ENCODE data around the gene MICU1. TPM values are rescaled to one million over a fixed set of nuclear protein-coding genes. Genes with fewer than 3 reads are reported as not detected.
"Not testable (repeated sequence)": the region's sequence is repeated elsewhere in the genome, so short reads cannot be mapped to it uniquely, and the experiment has no call there.

MICU1 gene
- total RNA-seq, 2 donors from 2014 or later = 19.1 to 19.9 TPM

DNA sequence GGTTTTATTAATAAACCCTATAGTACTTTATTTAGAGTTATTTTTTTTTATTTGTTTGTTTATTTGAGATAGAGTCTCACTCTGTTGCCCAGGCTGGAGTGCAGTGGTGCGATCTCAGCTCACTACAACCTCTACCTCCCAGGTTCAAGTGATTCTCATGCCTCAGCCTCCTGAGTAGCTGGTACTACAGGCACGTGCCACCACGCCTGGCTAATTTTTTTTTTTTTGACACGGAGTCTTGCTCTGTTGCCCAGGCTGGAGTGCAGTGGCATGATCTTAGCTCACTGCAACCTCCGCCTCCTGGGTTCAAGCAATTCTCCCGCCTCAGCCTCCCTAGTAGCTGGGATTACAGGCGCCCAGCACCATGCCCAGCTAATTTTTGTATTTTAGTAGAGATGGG is 279.8 kb downstream of the MICU1 start:
- not testable (repeated sequence) for H3K27me3 Mint-ChIP-seq; DNase-seq; ATAC-seq; H3K27ac Mint-ChIP-seq; H3K36me3 Mint-ChIP-seq (ENCODE audit: low read depth); H3K9me3 ChIP-seq (ENCODE audit: control insufficient read depth, low read length, poor library complexity, severe bottlenecking); H3K4me3 Mint-ChIP-seq
- peaks cover 18% of the 10 kb centered on the region for H3K4me1 Mint-ChIP-seq

DNA sequence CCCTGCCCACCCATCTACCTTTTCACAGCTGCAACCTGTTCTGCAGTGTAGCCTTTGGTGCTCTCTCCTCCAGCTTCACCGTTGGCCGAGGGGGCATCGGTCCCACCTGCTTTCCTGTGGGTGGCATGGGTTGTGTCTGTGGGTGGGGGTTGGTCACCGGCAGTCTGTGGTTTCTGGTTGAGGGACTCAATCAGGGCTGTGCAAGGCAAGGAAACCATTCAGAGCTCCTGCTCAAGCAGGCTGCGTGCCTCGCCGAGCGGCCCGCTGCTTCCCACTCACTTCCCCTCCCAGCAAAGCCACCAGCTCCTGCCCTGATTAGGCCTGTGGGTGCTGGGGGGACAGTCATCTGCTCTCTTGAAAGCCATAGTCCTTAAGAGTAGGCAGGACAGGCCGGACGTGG is 280.9 kb downstream of the MICU1 start:
- H3K27ac Mint-ChIP-seq = peak overlapping the region; percentile 45
- H3K36me3 Mint-ChIP-seq (ENCODE audit: low read depth) = no peaks in the 10 kb centered on the region

DNA sequence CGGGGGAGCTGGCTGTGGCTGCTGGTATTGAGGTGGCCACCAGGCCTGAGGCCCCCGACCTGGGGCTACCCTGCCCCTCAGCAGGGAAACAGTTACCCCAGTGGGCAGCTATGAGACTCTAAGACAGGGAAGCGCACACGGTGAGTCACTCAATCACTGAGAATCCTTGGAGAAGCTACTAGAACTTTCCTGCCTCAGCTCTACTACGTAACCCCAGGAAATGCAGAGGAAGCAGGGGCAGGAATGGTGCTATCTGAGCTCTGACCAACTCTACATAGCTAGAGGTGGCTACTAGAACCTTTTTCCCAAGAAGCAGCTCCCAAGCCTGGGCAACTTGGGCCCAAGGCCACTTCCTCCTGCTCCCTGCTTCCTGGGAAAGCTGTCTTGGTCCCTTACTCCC is 283.0 kb downstream of the MICU1 start:
- Mint-ChIP-seq H3K27me3 (no peaks in the 10 kb centered on the region), H3K4me3 (no peak overlapping the region), H3K27ac (peak overlapping the region; percentile 60)

More for the DNA sequence above, 280.9 kb downstream of the MICU1 start:
- no peaks in the 10 kb centered on the region for H3K27me3 Mint-ChIP-seq
- H3K4me3 Mint-ChIP-seq = no peak overlapping the region
- no peak for DNase-seq
- H3K9me3 ChIP-seq (ENCODE audit: control insufficient read depth, low read length, poor library complexity, severe bottlenecking) = no peaks in the 10 kb centered on the region
- peak; percentile 25 for ATAC-seq
- H3K4me1 Mint-ChIP-seq = peaks cover 16% of the 10 kb centered on the region

DNA sequence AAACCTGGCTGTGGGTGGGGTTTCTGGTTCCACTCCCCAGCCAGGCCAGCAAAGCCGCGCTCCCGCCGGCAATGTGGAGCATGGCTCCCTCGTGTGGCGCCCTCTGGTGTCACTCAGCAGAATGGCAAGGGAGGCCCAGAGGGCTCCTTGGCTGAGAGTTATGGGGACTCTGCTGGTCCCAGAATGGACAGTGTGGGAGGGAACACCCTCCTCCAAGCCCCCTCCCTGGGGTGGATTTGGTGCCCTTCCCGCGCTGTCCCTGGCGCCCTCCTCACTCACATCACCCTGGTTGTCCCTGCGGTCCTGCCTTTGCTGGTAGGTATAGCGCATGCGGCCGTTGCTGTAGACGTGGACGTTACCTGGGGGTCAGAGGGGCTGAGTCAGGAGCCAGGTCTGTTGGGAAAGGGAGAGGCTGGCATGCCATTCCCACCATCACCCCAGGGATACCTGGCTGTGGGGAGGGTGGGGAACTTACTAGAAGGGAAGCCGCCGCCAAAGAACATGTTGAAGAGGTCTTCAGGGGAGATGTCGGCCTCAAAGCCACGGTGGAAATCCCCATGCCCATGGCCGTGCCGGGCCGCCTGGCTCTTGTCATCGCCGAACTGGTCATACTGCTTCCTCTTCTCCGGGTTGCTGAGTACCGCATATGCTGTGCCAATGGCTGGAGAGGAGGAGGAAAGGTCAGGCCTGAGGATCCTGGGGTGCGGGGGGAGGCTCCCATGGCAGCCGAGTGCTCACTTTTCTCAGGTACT is 285.2 kb downstream of the MICU1 start:
- peak; percentile 69 for ATAC-seq
- peak; percentile 61 to 81 (median 69) for DNase-seq
- Mint-ChIP-seq H3K27me3 (no peaks in the 10 kb centered on the region), H3K4me3 (no peak overlapping the region), H3K27ac (peak overlapping the region; percentile 74), H3K4me1 (peaks cover 19% of the 10 kb centered on the region), H3K36me3 (ENCODE audit: low read depth) (peaks cover 2% of the 10 kb centered on the region)
- no peaks in the 10 kb centered on the region for H3K9me3 ChIP-seq (ENCODE audit: control insufficient read depth, low read length, poor library complexity, severe bottlenecking)

More for the DNA sequence above, 283.0 kb downstream of the MICU1 start:
- ATAC-seq (no peak), DNase-seq (no peak)
- peaks cover 5% of the 10 kb centered on the region for H3K4me1 Mint-ChIP-seq
- no peaks in the 10 kb centered on the region for H3K36me3 Mint-ChIP-seq (ENCODE audit: low read depth)
- H3K9me3 ChIP-seq (ENCODE audit: control insufficient read depth, low read length, poor library complexity, severe bottlenecking) = no peaks in the 10 kb centered on the region

DNA sequence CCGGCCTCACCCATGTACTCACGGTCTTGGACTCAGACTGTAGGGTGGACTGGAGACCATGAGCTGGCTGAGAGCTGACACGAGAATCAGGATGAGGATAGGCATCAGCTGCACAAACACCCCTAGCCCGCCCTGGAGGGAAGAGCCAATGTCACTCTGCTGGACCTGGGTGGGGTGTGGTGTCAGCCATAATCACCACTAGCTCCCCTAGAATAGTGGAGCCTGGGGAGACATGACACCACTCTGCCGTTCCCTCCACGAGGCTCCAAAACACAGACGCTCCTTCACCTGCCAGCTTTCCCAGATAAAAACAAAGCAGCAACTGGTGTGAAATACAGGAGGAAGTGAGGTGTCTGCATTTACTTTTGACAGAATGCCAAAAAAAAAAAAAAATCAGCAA is 287.7 kb downstream of the MICU1 start:
- Mint-ChIP-seq H3K36me3 (ENCODE audit: low read depth) (peaks cover 2% of the 10 kb centered on the region), H3K27ac (peak overlapping the region; percentile 86), H3K27me3 (no peaks in the 10 kb centered on the region), H3K4me3 (no peak overlapping the region), H3K4me1 (peaks cover 36% of the 10 kb centered on the region)
- no peaks in the 10 kb centered on the region for H3K9me3 ChIP-seq (ENCODE audit: control insufficient read depth, low read length, poor library complexity, severe bottlenecking)
- no peak for ATAC-seq
- DNase-seq = no peak

DNA sequence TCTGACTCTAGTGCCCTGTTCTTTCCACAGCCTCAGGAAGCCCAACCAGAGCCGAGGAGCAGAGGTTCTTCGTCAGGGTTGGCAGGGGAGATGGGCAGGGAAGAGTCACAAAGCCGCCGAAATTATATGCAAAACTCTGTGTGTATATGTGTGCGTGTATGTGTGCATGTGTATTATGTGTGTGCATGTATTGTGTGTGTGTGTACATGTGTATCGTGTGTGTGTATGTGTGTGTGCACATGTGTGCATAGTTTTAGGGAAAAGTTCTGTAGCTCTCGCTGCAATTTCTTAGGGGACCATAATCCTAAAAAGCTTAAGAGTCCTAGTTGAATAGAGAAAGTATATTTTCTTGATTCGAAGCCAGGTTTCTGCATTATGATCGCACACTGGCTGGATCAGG is 288.2 kb downstream of the MICU1 start:
- H3K9me3 ChIP-seq (ENCODE audit: control insufficient read depth, low read length, poor library complexity, severe bottlenecking) = no peaks in the 10 kb centered on the region
- DNase-seq (no peak), ATAC-seq (no peak)
- H3K4me3 Mint-ChIP-seq = no peak overlapping the region
- H3K36me3 Mint-ChIP-seq (ENCODE audit: low read depth) = peaks cover 2% of the 10 kb centered on the region
- H3K27me3 Mint-ChIP-seq = no peaks in the 10 kb centered on the region
- H3K27ac Mint-ChIP-seq = peak overlapping the region; percentile 86
- peaks cover 36% of the 10 kb centered on the region for H3K4me1 Mint-ChIP-seq

DNA sequence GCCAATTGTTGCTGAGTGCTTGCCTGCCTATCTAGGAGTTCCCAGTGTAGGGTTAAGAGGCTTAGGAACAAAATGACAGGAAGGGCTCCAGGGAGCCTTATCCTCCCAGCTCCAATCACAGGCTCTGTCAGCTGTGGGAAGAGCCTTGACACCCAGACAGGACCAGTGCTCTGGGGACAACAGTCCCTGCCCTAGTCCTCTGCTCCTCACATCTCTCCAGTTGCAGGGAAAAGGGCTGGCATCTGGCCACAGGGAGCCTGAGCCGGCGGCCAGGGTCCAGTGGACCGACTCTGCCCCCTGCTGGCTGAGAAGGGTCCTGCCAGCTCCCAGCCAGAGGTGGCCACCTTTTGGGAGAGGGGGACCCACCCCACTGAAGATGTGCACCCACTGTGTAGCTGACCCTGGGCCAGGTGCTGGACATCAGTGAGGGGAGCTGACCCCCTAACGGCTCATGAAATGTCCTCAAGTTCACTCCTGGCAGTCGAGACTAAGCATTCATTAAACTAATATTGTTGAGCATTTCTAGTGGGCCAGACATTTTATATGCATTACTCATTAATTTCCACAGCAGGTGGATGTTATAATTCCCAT is 288.7 kb downstream of the MICU1 start:
- DNase-seq (peak; percentile 53 to 67 (median 62)), ATAC-seq (no peak)
- Mint-ChIP-seq H3K4me3 (peak overlapping the region; percentile 31), H3K27ac (peak overlapping the region; percentile 97), H3K4me1 (peaks cover 36% of the 10 kb centered on the region), H3K36me3 (ENCODE audit: low read depth) (peaks cover 2% of the 10 kb centered on the region), H3K27me3 (no peaks in the 10 kb centered on the region)
- no peaks in the 10 kb centered on the region for H3K9me3 ChIP-seq (ENCODE audit: control insufficient read depth, low read length, poor library complexity, severe bottlenecking)

DNA sequence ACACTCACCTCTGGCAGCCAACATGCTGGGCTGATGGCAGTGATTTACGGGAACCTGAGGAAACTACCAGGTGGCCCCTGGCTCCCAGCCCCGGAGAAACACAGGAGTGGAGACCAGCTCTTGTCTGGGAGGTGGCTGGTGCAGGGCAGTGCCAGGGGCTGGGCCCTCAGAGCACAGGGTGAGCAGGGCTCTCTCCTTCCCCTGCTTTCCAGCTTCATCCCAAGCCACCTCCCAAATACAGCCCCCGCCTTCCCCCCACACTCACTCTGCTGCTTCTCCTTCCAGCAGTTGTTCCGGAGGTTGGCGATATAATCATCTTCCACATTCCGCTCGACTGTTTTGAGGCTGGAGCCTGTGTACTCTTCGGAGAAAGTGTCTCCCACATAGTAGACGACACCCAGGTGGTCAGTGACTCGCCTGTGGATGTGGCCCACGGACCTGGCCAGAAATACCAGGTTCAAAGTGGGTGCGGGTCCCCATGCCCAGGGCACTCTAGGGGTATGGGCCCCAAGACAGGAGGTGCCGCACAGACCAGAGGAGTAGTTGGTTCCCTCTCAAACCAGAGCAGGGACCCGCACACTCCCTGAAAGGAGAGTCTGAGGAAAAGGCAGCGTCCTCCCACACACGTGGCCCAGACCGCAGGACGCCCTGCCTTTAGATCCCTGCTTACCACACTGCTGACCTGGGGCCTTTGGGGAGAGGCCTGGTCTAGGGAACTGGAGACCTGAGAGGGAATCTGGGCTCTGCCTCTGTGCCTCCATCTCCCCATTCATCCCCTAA is 289.4 kb downstream of the MICU1 start:
- Mint-ChIP-seq H3K27me3 (no peaks in the 10 kb centered on the region), H3K4me1 (peaks cover 40% of the 10 kb centered on the region), H3K27ac (peak overlapping the region; percentile 97), H3K36me3 (ENCODE audit: low read depth) (peaks cover 2% of the 10 kb centered on the region), H3K4me3 (peak overlapping the region; percentile 77)
- DNase-seq = no peak
- H3K9me3 ChIP-seq (ENCODE audit: control insufficient read depth, low read length, poor library complexity, severe bottlenecking) = no peaks in the 10 kb centered on the region
- ATAC-seq = no peak

DNA sequence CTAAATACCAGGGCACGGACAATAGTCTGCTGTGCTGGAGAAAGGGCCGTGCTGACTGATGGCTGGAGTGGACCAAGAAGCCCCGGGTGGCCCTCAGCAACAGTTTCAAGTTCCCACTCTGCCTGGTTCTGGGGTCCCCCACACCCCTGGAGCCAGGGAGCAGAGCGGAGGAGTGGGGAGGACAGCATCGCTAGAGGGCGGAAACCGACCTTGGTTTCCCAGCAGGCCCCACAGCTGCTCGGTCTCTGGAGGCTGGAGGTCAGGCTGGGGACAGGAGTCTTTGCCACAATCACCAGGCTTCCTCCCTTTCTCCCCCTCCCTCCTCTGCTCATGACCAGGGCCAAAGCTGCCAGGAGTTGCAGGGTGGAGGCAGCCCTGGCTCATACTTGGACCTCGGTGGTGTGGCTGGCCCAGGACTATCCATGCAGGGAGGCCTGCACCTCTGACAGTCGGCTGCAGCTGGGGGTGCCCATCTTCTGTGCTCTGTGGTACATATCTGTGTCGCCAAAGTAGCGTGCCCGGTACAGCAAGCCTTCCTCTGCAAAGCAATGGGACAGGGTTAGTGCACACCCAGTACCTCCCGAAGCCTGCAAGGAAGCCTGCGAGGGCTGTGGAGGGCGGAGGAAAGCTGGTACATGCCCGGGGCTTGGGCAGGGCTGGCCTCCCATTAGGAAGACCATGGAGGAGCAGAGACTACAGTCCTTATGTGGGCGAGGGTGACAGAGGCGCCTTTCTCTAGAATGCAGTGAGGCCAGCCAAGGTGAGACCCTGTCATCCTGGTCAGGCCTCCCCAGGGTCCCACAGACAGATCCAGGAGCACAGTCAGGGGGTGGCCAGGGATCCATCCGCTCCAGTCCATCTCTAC is 290.3 kb downstream of the MICU1 start:
- Mint-ChIP-seq H3K4me3 (peak overlapping the region; percentile 77), H3K27me3 (no peaks in the 10 kb centered on the region), H3K27ac (peak overlapping the region; percentile 97), H3K36me3 (ENCODE audit: low read depth) (peaks cover 2% of the 10 kb centered on the region), H3K4me1 (peaks cover 45% of the 10 kb centered on the region)
- H3K9me3 ChIP-seq (ENCODE audit: control insufficient read depth, low read length, poor library complexity, severe bottlenecking) = no peaks in the 10 kb centered on the region
- DNase-seq (peak in 2 of 3 donors; percentile 28 to 38), ATAC-seq (peak; percentile 26)

DNA sequence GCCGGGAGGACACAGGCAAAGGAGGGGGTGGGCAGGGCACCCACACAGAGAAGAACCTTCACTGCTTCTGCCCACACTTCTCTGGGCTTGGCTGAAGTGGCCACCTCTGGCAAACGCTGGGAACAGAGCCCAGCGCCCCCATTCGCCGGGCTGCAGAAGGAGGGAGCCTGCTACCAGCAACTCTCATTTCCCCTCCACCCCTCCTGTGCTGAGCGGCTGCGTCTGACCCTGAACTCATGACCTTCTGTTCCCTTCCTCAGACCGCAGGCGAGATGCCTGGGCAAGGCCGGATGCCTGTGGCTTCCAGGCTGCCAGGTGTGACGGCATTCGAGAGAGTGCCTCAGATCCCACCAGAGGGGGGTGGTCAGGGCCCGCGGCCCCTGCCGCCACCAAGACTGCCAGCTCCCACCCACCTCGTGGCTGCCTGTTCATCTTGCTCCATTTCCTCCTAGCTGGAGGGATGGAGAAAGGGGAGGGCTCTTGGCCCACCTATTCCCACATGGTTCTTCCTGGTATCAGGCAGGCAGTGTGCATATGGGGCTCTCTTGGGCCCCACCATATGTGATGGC is 291.0 kb downstream of the MICU1 start:
- Mint-ChIP-seq H3K4me1 (peaks cover 49% of the 10 kb centered on the region), H3K27me3 (no peaks in the 10 kb centered on the region), H3K27ac (peak overlapping the region; percentile 97), H3K4me3 (peak overlapping the region; percentile 77), H3K36me3 (ENCODE audit: low read depth) (peaks cover 2% of the 10 kb centered on the region)
- DNase-seq = peak; percentile 66 to 83 (median 78)
- peak; percentile 77 for ATAC-seq
- H3K9me3 ChIP-seq (ENCODE audit: control insufficient read depth, low read length, poor library complexity, severe bottlenecking) = no peaks in the 10 kb centered on the region

DNA sequence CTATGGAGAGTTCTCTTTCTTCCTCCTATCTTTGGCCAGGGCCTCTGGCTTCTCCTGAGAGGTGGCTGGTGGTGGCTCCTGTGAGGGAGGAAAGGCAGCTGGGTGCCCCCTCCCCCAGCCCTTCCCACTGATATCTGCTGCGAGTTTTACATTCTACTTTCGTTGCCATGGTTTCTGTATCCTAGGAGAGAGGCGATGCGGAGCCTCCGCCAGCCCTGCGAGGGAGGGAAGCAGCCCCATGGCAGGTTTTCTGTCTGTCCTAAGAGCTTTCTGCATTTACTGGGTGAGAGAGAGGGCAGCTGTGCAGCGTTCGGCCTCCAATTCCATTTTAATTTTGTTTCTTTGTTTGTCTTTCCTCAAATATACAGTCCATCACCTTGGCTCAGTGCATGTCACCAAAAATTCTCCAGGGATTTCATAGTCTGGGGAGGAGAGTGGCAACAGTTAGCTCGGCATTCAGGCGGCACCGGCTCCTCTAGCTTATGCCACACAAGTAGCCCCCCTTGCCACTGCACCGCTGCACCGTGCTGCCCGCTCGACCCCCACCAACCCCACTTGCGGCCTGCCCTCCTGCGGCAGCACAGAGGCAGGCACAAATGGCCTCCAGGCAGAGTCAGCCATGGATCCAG is 291.6 kb downstream of the MICU1 start:
- Mint-ChIP-seq H3K36me3 (ENCODE audit: low read depth) (peaks cover 2% of the 10 kb centered on the region), H3K27ac (peak overlapping the region; percentile 97), H3K27me3 (no peaks in the 10 kb centered on the region), H3K4me1 (peaks cover 54% of the 10 kb centered on the region), H3K4me3 (peak overlapping the region; percentile 77)
- no peaks in the 10 kb centered on the region for H3K9me3 ChIP-seq (ENCODE audit: control insufficient read depth, low read length, poor library complexity, severe bottlenecking)
- ATAC-seq = no peak
- no peak for DNase-seq

All from T-helper 17 cell (primary cell).